ENCODE measurements around the gene TBC1D1. TPM values are rescaled to one million over a fixed set of nuclear protein-coding genes. Genes with fewer than 3 reads are reported as not detected.

TBC1D1 gene
- total and polyA plus RNA-seq, 2 of the 8 experiments (the other 6 are each of a cell fraction or from before 2014, with no cell fraction given), result 96.9 to 162 TPM

DNA sequence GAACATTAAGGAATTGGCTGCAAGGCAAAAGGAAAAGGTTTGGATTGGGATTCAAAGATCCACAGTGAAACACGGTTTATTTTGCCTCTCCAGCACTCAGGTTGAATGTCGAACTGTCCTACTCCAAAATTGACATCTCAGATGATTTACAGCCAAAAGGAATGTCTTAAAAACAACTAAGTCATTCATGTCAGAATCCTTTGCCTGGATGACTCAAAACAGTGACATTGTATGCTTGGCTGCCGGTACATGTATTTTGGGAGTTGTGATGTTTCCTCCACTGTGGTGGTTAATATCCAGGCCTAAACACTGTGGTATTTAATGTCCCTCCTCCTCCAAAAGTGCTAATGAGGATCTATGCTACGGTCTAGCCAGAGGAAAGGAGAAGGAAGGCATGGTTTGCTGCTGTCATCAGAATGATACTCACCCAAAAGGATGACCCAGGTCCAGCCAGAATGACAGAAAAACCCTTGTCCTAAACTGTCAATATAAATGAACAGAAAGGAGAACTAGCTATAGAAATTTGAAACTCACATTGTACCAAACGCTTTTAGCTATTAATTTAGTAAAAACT, 43.5 kb upstream of the TBC1D1 start:
- no peak for FAIRE-seq
- ChIA-PET CTCF (ENCODE audit: partially characterized antibody) (interaction anchor here (1.2 kb wide), 1 partner anchor 245 kb away, joined by 4 read pairs; no protein-coding TSS in a partner anchor), POLR2A (ENCODE audit: partially characterized antibody) (no interaction called here)
- no peak for TF ChIP-seq MAFK (IDR thresholded peaks at IDR 0.05; ENCODE audit: low read depth, low read length)
- no peak for TF ChIP-seq EGR1 (IDR thresholded peaks at IDR 0.05; ENCODE audit: borderline replicate concordance, low read depth, low read length)
- no peak for TF ChIP-seq ZNF274 (IDR thresholded peaks at IDR 0.05; ENCODE audit: borderline replicate concordance, extremely low read depth, low read length)
- TF ChIP-seq RFX5 (IDR thresholded peaks at IDR 0.05; ENCODE audit: borderline replicate concordance, low read depth, low read length), result no peak
- TF ChIP-seq FOSL1 (IDR thresholded peaks at IDR 0.05; ENCODE audit: insufficient read depth, low read depth, low read length), result no peak
- TF ChIP-seq CTBP2 (IDR thresholded peaks at IDR 0.05; ENCODE audit: borderline replicate concordance, insufficient read depth, insufficient read length, low read length), result no peak
- TF ChIP-seq RBBP5 (IDR thresholded peaks at IDR 0.05; ENCODE audit: borderline replicate concordance, low read depth, low read length), result no peak
- TF ChIP-seq SUZ12 (IDR thresholded peaks at IDR 0.05; ENCODE audit: low read length), result no peak
- TF ChIP-seq GTF2F1 (IDR thresholded peaks at IDR 0.05; ENCODE audit: borderline replicate concordance, low read depth, low read length), result no peak
- TF ChIP-seq POU5F1 (IDR thresholded peaks at IDR 0.05; ENCODE audit: low read depth, low read length), result no peak
- no peak for TF ChIP-seq TCF12 (IDR thresholded peaks at IDR 0.05; ENCODE audit: low read depth, low read length)
- no peak for TF ChIP-seq RXRA (IDR thresholded peaks at IDR 0.05; ENCODE audit: insufficient read depth, low read depth, low read length)

More for the DNA sequence above, 43.5 kb upstream of the TBC1D1 start:
- no peak overlapping the region for H2AFZ ChIP-seq (ENCODE audit: low read length)
- H4K5ac ChIP-seq (ENCODE audit: insufficient read length, low read depth, low read length), result no peak overlapping the region
- H2BK15ac ChIP-seq (ENCODE audit: low read length), result no peak overlapping the region
- H3K9me3 ChIP-seq (ENCODE audit: insufficient read depth in 2 of 2, low read depth in 1 of 2, low read length in 1 of 2), result no peaks in the 10 kb centered on the region
- H3K18ac ChIP-seq (ENCODE audit: extremely low read depth, low read length), result no peak overlapping the region
- H3K4me2 ChIP-seq (ENCODE audit: insufficient read depth in 1 of 2, low read depth in 2 of 2, low read length in 2 of 2), result no peak overlapping the region
- no peak overlapping the region for H3K9ac ChIP-seq (replicated peaks in 1 of 4; ENCODE audit: extremely low read depth in 1 of 4, low read depth in 3 of 4, low read length in 3 of 4)
- peaks cover 0 to 1% (median 0%) of the 10 kb centered on the region in 4 experiments; a peak in 1 of 7 replicates for H3K27me3 ChIP-seq (replicated peaks in 1 of 4; ENCODE audit: control insufficient read depth in 3 of 4, extremely low read depth in 1 of 4, insufficient read depth in 3 of 4, low read length in 3 of 4)
- H4K8ac ChIP-seq (ENCODE audit: extremely low read depth, insufficient read depth, low read length), result no peak overlapping the region
- H3K79me2 ChIP-seq (ENCODE audit: control insufficient read depth in 1 of 2, insufficient read depth in 2 of 2, low read length in 2 of 2), result no peaks in the 10 kb centered on the region
- no peak overlapping the region for H3K27ac ChIP-seq (ENCODE audit: low read depth, low read length)
- no peak overlapping the region for H2BK120ac ChIP-seq (replicated peaks; ENCODE audit: low read depth, low read length)
- no peak overlapping the region for H3K4me3 ChIP-seq (ENCODE audit: extremely low read depth in 1 of 4, insufficient read depth in 2 of 4, low read depth in 3 of 4, low read length in 4 of 4)
- no peak overlapping the region for H3K4ac ChIP-seq (replicated peaks; ENCODE audit: insufficient read length, low read depth, low read length)
- WGBS, 2 experiments (ENCODE audit: extremely low coverage in 1 of 2, insufficient coverage in 1 of 2, insufficient read length in 1 of 2, insufficient replicate concordance in 2 of 2, low coverage in 1 of 2, low lambda C conversion rate in 2 of 2, missing lambda C conversion rate in 1 of 2), result 80% methylated on average over 5 of the region's 5 CpGs; no CpG with 5 or more reads in 1 of the 2 experiments
- H4K20me1 ChIP-seq (replicated peaks in 1 of 2; ENCODE audit: control insufficient read depth in 1 of 2, insufficient read depth in 2 of 2, low read length in 2 of 2), result no peaks in the 10 kb centered on the region
- H3K56ac ChIP-seq (replicated peaks; ENCODE audit: insufficient read length, low read depth, low read length), result no peak overlapping the region
- H3K23me2 ChIP-seq (ENCODE audit: low read depth, low read length), result no peaks in the 10 kb centered on the region
- H2BK5ac ChIP-seq (ENCODE audit: low read depth, low read length), result no peak overlapping the region
- no peak overlapping the region for H3K14ac ChIP-seq (ENCODE audit: insufficient read length)
- H3K79me1 ChIP-seq (ENCODE audit: low read depth, low read length), result no peaks in the 10 kb centered on the region
- H2BK12ac ChIP-seq (ENCODE audit: low read depth, low read length), result no peak overlapping the region
- H3K36me3 ChIP-seq (ENCODE audit: control insufficient read depth in 2 of 4, insufficient read depth in 4 of 4, low read length in 3 of 4), result peaks cover 0 to 25% (median 13%) of the 10 kb centered on the region in 4 experiments; a peak in 5 of 8 replicates
- no peak overlapping the region for H3K23ac ChIP-seq (ENCODE audit: insufficient read length)
- no peak overlapping the region for H2AK5ac ChIP-seq (ENCODE audit: low read depth, low read length)
- DNase-seq (ENCODE audit: low read depth in 1 of 2, low spot score in 2 of 2), result no peak
- no peaks in the 10 kb centered on the region for H3K4me1 ChIP-seq (replicated peaks in 1 of 4; ENCODE audit: control insufficient read depth in 3 of 4, insufficient read depth in 4 of 4, low read length in 3 of 4)
- H4K91ac ChIP-seq (replicated peaks; ENCODE audit: insufficient read length, low read length), result no peak overlapping the region
- no peak overlapping the region for H2BK20ac ChIP-seq (ENCODE audit: low read length)
